NCI-H345 treated with DMSO at 0.1 percent for 48 hours (cell line): ENCODE measurements around the gene BNIP5.
"Not testable (repeated sequence)": the region's sequence is repeated elsewhere in the genome, so short reads cannot be mapped to it uniquely, and the experiment has no call there.

Source experiments
- DNase-seq: peaks from one replicate; lab custom pipeline; 2025; ENCODE audit not compliant: unreplicated experiment; lab: John Stamatoyannopoulos, UW

BNIP5 gene

DNA sequence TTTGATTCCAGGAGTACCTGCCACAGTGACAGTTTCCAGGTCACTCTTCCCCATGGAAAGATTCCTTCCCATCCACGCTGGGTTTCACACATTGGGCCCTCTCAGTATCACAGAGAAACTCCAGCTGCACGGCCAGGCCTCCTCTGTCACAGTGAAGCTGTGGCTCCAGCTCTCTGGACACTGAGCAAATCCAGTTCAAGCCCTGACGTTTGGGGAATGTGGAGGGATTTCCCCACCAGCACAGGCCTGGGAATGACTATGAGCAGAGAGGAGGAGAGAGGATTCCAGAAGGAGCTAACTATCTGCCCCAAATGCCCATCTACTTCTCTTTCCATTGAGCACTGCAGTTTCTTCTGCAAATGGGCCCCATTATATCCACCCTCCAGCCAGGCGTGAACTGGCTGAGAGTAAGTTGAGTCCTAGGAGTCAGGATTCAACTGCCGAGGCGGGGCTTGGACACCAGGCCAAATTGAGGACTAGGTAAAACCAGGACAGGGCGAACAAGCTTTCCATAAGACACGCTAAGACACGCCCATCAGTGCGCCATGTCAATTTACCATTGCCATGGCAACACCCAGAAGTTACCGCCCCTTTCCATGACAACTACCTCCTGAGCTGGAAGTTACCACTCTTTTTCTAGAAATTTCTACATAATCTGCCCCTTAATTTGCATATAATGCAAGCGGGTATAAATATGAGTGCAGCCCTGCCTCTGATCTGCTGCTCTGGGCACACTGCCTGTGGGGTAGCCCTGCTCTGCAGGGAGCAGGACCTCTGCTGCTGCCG lies 9.2 kb upstream of the BNIP5 start:
- no peak for DNase-seq

DNA sequence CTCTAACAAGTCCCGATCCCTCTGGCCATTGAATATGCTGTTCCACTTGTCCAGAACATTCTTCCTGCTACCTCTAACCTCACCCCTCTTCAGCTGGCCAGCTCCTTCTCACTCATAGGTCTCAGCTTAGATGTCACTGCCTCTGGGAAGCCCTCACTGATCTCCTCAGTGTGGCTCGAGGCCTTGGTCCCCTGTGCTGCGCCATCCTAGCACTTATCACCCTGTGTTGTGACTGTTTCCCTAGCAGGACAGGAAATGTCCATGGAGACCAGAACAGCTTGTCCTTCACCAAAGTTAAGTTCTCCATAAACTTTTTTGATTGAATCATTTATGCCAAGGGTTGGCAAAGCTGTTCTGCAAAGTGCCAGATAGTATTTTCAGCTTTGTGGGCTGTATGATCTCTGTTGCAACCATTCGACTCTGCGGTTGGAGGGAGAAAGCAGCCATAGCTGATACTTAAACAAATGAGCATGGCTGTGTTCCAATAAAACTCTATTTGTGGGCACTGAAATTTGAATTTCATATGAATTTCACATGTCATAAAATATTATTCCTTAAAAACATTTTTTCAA lies 6.5 kb upstream of the BNIP5 start:
- no peak for DNase-seq

DNA sequence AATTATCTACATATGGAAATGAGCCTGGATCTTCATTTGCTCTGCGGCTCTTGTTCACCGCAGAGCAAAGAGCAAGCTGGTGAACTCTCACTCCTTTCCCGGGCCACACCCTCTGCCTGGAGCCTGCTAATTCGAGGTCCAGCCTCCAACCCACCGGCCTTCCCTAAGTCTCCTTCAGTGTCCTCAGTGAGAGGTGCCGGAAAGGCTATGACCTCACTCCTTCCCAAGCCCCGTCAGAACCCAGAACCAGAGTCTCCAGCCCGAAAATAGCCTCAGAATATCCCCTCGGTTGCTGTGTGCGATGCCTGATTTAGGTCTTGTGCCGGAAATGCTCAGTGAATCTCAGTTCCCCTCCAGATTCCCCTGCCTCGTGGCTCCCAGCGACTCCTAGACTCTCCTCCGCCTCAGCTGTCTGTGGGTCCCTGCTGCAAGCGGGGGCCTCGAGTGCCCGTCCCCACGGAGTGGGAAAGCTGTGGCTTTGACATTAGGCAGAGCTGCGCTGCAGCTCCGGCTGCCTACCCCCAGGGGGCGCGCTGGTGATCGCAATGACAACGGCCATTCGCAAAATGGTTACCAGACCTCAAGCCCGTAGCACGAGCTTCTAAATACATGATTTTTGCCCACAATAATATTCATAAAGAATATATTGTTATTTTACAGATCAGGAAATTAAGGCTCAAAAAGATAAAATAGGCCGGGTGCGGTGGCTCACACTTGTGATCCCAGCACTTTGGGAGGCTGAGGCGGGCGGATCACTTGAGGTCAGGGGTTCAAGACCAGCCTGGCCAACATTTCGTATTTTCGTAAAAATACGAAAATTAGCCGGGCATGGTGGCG lies 4.1 kb upstream of the BNIP5 start:
- DNase-seq: no peak

DNA sequence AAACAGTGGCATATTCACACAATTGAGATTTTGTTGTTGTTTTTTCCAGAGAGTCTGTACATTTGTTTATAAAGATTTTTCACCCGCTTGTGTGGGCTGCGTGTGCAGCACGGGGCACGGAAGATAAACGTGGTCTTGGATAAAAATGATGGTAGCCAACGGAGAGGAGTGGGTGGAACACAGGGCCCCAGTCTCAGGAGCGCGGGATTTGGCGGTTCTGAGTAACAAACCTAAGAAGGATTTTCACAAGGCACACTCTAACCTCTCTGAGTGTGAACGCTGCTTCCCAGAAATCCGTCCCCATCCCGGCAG lies 3.6 kb upstream of the BNIP5 start:
- no peak for DNase-seq

DNA sequence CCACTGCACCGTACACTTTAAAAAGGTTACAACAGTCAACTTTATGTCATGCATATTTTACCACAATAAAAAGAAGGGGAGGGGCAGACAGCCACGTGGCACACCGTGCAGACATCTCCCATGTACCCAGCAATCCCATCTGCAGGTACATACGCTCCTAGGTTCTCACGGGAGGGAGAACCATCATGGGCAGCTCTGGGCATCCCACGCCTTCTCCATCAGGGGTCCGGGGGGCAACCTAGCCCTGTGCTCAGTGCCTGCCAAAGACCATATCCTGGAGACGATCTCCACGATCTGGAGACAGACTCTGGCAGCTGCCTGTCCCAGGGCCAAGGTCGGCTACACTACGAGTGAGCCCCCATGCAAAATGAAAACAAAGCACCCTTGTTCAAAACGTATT lies 2.5 kb upstream of the BNIP5 start:
- no peak for DNase-seq

DNA sequence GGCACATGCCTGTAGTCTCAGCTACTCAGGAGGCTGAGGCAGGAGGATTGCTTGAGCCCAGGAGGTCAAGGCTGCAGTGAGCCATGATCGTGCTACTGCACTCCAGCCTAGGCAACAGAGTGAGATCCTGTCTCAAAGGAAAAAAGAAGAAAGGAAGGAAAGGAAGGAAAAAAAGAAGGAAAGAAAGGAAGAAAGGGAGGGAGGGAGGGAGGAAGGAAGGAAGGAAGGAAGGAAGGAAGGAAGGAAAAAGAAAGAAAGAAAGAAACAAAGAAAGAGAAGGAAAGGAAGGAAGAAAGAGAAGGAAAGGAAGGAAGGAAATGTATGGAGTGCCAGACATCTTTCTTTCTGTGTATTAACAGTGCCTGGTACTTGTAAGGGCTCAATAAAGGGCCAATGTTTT lies 1.5 kb upstream of the BNIP5 start:
- not testable (repeated sequence) for DNase-seq

DNA sequence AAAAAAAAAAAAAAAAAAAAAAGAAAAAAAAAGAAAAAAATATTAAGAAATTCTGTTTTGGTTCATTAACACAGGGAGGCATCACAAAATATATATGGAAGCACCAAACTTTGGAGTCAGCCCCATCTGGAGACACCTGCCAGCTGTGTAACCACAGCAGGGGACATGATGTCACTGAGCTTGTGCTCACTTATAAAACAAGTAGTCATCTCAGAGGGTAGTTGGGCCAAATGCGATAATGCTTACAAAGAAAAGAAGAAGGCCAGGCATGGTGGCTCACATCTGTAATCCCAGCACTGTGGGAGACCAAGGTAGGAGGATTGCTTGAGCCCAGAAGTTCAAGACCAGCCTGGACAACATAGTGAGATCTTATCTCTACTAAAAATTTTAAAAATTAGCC lies 1.1 kb upstream of the BNIP5 start:
- no peak for DNase-seq

DNA sequence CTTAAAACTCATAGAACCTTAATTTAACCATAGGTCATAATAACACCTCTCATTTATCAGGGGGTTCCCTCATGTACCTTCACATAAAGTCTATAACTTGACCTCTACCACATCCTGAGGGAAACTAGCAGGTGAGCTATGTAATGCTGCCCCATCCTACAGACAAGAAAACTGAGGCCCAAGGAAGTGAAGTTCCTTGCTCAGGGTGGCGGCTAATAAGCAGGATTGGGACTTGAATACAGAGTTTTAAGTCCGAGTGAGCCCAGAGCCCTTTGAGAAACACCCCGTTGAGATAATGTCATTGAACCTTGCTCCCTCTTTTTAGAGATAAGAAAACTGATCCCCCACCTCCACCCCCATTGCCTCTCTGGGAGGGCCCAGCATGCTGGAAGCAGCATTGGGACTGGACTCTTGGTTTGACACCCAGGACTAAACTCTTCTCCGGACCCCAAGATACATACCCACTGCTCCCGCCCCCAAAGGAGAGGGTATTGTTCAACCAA lies 429 bp downstream of the BNIP5 start:
- DNase-seq: no peak

DNA sequence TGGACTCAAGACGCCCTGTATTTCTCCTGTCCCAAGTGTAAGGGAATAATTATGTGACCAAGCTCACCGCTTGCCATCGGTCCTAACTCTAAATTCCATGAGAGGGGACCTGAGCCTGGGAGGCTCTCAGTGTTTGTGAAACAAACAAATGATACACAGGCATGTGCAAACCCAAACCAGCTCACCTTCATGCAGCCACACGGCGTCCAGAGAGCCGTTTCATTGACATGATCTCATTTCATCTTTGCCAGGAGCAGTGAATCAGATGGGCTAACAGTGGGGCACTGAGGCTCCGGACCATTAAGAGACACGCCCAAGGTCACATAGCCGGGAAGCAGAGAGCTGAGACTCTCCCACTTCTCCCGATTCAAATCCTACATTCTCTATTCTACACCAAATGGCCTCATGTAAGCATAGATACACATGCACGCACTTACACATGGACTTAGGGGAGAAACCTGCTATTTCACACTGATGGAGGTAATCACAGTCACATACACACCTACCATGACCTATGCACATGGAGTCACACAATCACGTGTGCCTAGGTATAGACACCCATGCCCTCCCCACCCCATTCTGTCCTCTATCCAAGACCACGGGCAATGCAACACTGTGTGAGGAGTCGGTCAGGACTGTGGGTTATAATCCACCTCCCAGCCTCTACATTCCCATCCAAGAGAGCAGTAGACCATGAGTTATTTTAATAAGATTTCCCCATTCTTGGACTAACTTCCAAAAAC lies 1.1 kb downstream of the BNIP5 start:
- DNase-seq: no peak

DNA sequence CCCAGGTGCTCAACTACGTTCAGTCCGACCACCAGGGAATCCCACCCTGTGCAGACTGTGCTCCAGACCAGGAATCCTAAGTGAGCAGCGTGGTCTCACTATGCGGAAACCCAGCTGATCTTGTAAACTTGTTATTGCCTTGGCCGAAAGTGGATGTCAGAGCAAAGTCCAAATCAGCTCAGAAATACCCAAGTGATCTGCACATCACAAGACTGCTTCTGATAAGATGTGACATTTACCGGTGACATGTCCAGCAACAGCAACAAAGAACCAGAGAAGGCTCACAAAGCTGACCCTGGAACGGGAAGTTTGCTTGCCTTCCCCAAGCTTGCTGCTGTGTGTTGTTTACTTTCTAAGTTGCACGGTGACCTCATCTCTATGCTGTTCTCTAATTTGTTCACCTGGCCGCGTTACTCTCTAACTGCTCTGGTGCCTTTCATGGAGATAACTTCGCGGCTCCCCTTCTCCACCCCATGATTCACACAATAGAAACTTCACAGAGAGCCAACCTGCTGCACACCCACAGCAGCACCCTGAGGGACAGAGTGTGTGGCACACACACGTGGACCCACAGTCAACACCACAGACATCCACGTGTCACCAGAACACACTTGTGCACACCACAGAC lies 1.7 kb downstream of the BNIP5 start:
- no peak for DNase-seq

DNA sequence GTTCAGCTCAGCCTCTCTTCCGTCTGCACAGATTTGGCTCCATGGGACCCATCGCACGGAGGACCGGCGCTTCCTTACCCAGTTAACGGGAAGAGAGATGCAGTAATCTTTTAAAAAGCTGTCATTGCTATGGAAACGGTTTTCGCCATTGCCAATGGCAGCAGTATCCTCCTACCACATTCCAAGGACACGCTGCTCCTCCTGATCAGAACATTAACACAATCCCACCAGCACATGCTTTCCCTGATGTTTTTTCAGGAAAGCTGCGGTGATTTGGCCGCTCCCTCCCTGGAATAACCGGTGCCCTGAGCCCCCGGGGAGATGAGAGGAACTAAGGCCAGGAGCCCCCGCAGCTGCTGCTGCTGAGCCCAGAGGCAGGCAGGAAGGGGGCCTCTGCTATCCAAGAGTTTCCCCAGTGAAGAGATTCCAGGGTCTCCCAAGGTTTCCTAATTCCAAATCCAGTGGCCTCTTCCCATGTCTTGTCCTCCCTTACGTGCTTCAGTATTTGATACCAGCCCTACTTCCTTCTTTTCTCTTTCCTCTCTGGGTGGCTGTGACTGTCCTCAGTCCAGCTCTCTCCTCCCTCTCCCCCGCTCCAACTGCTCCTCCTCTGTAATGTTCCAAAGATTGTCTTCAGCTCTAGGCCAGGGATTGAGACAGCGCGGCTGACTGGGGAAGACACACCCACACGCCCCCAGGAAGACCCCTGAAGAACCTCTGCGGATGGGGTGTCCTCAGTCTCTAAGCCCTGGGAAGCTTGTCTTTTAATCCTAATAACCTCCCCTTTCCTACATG lies 2.6 kb downstream of the BNIP5 start:
- no peak for DNase-seq

DNA sequence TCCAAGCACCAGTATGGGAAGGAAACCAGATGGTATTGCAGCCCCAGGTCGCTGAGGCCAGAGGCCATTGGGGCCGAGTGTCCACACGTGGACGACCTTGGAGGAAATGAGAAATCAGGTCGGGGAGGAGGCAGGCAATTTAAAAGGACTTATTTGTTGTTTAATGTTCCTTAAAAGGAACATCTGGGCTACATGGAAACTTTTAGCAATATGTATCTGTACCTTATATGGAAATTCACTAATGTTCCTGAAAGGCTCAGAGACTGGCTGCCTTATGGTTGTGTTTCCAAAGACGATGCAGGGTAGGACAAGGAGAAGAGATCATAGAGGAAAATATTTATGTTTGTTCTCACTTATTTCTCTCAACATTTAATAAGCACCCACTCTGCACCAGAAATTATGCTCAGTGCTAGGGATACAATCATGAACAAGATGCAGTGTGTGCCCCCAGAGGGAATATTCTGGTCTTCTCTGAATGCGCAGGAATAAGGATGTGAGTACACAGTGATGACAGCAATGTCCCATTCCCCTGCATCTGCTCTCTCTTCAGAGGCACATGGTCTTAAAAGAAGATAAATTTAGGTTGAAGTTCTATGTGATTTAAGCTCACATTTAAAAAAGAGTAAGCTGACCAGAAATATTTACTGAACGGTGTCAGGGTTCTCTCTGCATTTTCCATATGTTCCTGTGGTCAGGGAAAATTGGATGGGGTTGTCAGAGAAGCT lies 3.4 kb downstream of the BNIP5 start:
- DNase-seq: no peak

DNA sequence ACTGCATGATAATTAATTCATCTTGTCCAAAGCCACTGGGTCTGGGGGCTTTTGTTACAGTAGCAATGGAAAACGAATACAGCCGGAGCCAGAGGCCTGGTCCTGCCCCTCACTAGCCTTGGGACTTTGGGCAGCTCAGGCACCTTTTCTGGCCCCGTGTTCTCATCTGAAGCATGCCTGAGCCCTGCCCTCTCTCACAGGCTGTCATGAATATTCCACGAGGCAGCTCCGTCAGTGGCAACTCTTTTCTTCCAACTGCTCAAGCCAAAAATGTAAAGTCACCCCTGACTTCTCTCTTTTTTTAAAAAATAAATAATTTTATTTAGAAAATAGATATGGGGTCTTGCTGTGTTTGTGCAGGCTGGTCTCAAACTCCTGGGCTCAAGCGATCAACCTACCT lies 5.3 kb downstream of the BNIP5 start:
- DNase-seq: no peak

DNA sequence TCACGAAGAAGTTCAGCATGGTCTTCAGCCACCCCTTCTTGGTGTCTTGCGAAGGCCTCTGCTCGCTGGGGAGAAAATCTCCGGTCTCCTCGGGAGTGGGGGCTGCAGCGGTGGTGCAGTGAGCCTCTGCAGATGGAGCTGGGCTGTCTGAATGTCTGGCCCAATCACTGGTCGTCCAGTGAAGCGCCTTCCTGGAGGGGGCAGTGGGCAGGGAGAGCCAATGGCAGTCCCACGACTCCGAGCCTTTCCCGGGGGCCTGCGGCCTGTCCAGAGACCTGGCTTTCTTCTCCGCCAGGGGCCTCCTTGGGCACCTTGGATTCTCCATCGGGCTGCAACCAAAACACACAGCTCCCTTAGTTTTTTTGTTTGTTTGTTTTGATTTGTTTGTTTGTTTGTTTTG lies 6.3 kb downstream of the BNIP5 start:
- DNase-seq: no peak

DNA sequence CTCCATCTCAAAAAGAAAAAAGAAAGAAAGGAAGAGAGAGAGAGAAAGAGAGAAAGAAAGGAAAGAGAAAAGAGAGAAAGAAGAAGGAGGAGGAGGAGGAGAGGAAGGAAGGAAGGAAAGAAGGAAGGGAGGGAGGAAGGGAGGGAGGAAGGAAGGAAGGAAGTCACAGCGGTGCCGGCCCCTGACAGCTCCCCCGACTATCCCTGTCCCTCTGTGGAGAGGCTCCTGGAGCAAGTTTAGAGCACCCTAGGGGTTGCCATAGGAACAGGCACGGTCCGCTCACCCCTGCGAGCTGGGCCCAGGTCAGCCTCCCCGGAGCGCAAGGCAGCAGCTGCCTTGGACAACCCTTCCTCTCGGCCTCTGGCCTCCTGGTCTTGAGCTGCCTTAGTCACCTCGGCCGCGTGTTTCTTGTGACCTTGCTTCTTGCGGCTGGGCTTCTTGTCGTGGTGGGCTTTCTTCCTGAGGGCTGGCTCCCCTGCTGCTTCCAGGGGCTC lies 6.8 kb downstream of the BNIP5 start:
- DNase-seq: no peak

DNA sequence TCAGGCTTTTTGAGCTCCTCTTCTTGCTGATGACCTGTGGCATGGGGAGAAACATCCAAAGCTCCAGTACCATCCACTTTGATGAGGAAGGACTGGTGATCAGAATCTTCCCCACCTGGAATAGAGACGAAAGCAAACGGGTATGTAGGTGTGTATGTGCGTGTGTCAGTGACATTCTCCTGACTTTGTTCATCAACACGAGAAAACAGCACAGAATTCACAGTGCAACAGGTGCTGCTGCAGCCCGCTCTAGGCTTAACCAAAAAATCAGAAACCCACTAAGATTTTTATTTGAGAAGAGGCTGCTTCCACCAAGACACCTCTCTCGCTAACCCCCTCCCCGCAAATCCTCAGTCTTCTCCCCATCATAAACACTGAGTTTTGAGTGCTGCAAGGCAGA lies 8.1 kb downstream of the BNIP5 start:
- no peak for DNase-seq

DNA sequence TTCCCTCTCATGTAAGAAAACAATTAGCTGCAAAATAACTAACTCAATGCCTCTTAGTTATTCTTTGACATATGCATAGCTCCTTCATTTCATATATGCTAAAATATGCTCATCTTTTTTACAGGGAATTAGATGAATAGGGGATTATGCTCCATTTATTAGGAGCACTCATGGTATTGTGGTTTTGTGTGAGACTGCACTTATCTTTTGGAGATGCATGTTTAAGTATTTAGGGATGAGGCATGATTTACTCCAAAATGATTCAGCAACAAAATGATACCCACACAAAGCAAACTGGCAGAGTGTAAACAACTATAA lies 8.8 kb downstream of the BNIP5 start:
- no peak for DNase-seq

DNA sequence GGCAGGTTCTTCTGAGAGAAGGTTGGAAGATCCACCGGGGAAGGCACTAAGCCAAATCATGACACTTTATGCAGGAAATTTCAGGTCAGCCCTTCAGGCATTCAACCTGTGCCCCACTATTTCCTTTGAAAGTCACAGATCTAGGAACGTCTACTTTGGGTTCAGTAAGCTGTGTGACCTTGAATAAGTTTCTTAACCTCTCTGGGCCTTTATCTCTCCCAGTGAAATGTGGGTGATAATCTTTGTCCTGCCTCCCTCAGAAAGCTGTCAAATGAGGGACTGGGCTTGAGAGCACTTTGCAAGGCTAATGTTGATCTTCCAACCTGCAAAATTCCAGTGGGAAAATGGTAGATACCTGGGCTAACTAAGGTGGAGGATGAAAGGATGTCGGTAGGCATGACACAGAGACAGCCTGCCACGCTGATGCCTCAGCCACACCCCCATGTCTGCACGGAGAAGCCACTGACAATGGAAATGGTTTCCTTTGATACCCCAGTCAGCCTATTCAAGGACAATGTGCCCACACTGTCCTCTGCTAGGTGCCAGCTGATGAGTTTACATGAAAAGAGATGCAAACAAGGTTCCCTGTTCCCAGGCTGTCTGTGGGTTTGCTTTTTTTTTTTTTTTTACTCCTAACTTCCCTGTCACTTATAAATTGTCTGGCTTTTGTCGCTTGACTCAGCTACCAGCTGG lies 9.3 kb downstream of the BNIP5 start:
- peak; percentile 57 for DNase-seq
